Upper lobe of left lung (tissue), 6 donors: Measurements from ENCODE around the gene RSF1. TPM values are rescaled to one million over a fixed set of nuclear protein-coding genes. Genes with fewer than 3 reads are reported as not detected.
"Not testable (repeated sequence)": the region's sequence is repeated elsewhere in the genome, so short reads cannot be mapped to it uniquely, and the experiment has no call there.

ENCODE experiments used
- ATAC-seq, 2 donors: fragments of 200-7000 bp; cut with Tn5 transposase; one replicate each; pipeline ENCODE4 v1.9.1; 2022; ENCODE audit warnings: mild to moderate bottlenecking in 2 of 2, moderate library complexity in 2 of 2; ENCODE audit not compliant: low FRiP score in 2 of 2
- DNase-seq, 2 donors: peaks; one replicate each; pipeline ENCODE4 v3.0.0-alpha.2; 2019 to 2020
- H3K27ac ChIP-seq, 4 donors: fragments of 200-600 bp; sonication (generic); one replicate each; pipeline ENCODE4 v1.5.1; 2016 to 2019
- H3K27me3 ChIP-seq, 4 donors: fragments of 200-600 bp; sonication (generic); one replicate each; pipeline ENCODE4 v1.5.1; 2017 to 2019
- H3K36me3 ChIP-seq, 4 donors: fragments of 200-600 bp; sonication (generic); one replicate each; pipeline ENCODE4 v1.5.1; 2016 to 2019
- H3K4me1 ChIP-seq, 4 donors: fragments of 200-600 bp; sonication (generic); one replicate each; pipeline ENCODE4 v1.5.1; 2018 to 2019
- H3K4me3 ChIP-seq, 4 donors: fragments of 200-600 bp; sonication (generic); one replicate each; pipeline ENCODE4 v1.5.1; 2017 to 2019; ENCODE audit warnings: mild to moderate bottlenecking in 2 of 4, moderate library complexity in 1 of 4
- H3K9me3 ChIP-seq, 4 donors: fragments of 200-600 bp; sonication (generic); one replicate each; pipeline ENCODE4 v1.5.1; 2018 to 2019
- CTCF ChIP-seq, 6 experiments: fragments of 450-650 bp in 4 of 6; fragments of 200-600 bp in 2 of 6; sonication (generic) in 2 of 6; IDR thresholded peaks; one replicate each; pipeline ENCODE4 v1.5.1; 2016 to 2019; ENCODE audit warnings: antibody characterized with exemption in 6 of 6
- EP300 ChIP-seq, 4 donors: sonication (generic); formaldehyde crosslinking; IDR thresholded peaks; one replicate each; pipeline ENCODE4 v1.5.1; 2017; ENCODE audit warnings: antibody characterized with exemption in 4 of 4, control low read depth in 2 of 4
- POLR2A ChIP-seq, 4 donors: fragments of 450-650 bp; IDR thresholded peaks; one replicate each; pipeline ENCODE4 v1.5.1; 2016 to 2017; ENCODE audit warnings: antibody characterized with exemption in 4 of 4, mild to moderate bottlenecking in 2 of 4
- POLR2AphosphoS5 ChIP-seq, 2 donors: sonication (generic); formaldehyde crosslinking; IDR thresholded peaks; one replicate each; pipeline ENCODE4 v1.5.1; 2017; ENCODE audit warnings: antibody characterized with exemption in 2 of 2
- whole genome bisulfite sequencing, 2 donors: methylation state at CpG; one replicate each; pipeline ENCODE4 v1.1.5; 2017 to 2018; 5-methylcytosine and 5-hydroxymethylcytosine counted together
- total RNA-seq, 6 donors: library from RNA; depleted of rRNA in 4 of 6; stranded (reverse); fragments of >200 nt in 4 of 6; gene quantifications; one replicate each; pipeline versions ENCODE4 v1.1.0 to v1.2.1, GENCODE V29; 2016 to 2021
- donor health status: DM: no; HTN: no; CAD: no; lungs with moderate emphysema.
- donor health status: DM: no; HTN: yes; CAD: no; lungs with severe emphysema.

The RSF1 gene, protein sequence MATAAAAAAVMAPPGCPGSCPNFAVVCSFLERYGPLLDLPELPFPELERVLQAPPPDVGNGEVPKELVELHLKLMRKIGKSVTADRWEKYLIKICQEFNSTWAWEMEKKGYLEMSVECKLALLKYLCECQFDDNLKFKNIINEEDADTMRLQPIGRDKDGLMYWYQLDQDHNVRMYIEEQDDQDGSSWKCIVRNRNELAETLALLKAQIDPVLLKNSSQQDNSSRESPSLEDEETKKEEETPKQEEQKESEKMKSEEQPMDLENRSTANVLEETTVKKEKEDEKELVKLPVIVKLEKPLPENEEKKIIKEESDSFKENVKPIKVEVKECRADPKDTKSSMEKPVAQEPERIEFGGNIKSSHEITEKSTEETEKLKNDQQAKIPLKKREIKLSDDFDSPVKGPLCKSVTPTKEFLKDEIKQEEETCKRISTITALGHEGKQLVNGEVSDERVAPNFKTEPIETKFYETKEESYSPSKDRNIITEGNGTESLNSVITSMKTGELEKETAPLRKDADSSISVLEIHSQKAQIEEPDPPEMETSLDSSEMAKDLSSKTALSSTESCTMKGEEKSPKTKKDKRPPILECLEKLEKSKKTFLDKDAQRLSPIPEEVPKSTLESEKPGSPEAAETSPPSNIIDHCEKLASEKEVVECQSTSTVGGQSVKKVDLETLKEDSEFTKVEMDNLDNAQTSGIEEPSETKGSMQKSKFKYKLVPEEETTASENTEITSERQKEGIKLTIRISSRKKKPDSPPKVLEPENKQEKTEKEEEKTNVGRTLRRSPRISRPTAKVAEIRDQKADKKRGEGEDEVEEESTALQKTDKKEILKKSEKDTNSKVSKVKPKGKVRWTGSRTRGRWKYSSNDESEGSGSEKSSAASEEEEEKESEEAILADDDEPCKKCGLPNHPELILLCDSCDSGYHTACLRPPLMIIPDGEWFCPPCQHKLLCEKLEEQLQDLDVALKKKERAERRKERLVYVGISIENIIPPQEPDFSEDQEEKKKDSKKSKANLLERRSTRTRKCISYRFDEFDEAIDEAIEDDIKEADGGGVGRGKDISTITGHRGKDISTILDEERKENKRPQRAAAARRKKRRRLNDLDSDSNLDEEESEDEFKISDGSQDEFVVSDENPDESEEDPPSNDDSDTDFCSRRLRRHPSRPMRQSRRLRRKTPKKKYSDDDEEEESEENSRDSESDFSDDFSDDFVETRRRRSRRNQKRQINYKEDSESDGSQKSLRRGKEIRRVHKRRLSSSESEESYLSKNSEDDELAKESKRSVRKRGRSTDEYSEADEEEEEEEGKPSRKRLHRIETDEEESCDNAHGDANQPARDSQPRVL (N-terminal part only)
- total RNA-seq = 100 to 1,000 TPM in 1 of 6 donors, 10 to 100 TPM in 5; 36.2 to 136 (median 71.2) TPM

- Histone ChIP-seq H3K4me1 (peaks cover 37 to 43% (median 40%) of the 10 kb centered on the region in 4 donors), H3K4me3 (peak within 1 kb of the TSS; percentile 80 to 100 (median 89)), H3K36me3 (no peaks in the 10 kb centered on the region), H3K9me3 (no peaks in the 10 kb centered on the region), H3K27ac (peak within 1 kb of the TSS; percentile 88 to 99 (median 97)), H3K27me3 (no peaks in the 10 kb centered on the region)
- TF ChIP-seq CTCF (IDR thresholded peaks at IDR 0.05) (peak; percentile 52 to 77 (median 70)), POLR2A (IDR thresholded peaks at IDR 0.05) (peak in 2 of 4 donors; percentile 67 to 80), POLR2AphosphoS5 (IDR thresholded peaks at IDR 0.05) (peak; percentile 60 to 93), EP300 (IDR thresholded peaks at IDR 0.05) (no peak)
- DNase-seq (peak; percentile 99), ATAC-seq (peak; percentile 95 to 99)
- 0 to 1% methylated on average over 40 to 45 of the region's 64 CpGs for WGBS, 2 donors
Observed at GRCh38 chr11:77820565-77821348, at the start of gene RSF1, which contains the start of gene AAMDC. Gene RSF1 (minus strand): TSS chr11:77820722. CDS start chr11:77820714, 8 bp downstream. Gene AAMDC (plus strand): TSS chr11:77821144. CDS start chr11:77842497, 21,353 bp downstream.

DNA sequence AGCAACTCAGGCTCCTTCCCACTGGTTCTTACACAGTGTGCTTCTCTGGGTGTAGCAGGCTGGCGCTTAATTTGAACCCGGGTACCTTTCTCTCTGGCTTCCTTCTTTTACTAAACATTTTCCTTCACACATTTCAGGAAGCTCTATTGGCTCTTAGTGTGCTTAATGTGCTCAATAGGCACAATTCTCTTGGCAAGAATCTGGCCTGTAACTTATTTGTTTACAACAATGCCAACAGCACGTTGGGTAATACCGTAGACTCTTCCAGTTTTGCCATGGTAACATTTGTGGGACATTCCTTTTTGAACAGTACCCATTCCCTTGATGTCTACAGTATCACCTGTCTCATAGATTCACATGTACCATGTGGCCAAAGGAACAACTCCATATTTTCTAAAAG, 48.2 kb upstream of the RSF1 start:
- 93% methylated on average over 4 of the region's 4 CpGs for WGBS, 2 donors
- no peak for TF ChIP-seq POLR2A (IDR thresholded peaks at IDR 0.05)
- no peak for TF ChIP-seq EP300 (IDR thresholded peaks at IDR 0.05)
- no peak for TF ChIP-seq POLR2AphosphoS5 (IDR thresholded peaks at IDR 0.05)
- no peak for TF ChIP-seq CTCF (IDR thresholded peaks at IDR 0.05)
- Histone ChIP-seq H3K36me3 (peaks cover 0 to 43% (median 15%) of the 10 kb centered on the region in 4 donors), H3K27ac (no peak overlapping the region), H3K9me3 (no peaks in the 10 kb centered on the region), H3K27me3 (no peaks in the 10 kb centered on the region), H3K4me1 (no peaks in the 10 kb centered on the region), H3K4me3 (no peak overlapping the region)
- DNase-seq = no peak
- no peak for ATAC-seq

DNA sequence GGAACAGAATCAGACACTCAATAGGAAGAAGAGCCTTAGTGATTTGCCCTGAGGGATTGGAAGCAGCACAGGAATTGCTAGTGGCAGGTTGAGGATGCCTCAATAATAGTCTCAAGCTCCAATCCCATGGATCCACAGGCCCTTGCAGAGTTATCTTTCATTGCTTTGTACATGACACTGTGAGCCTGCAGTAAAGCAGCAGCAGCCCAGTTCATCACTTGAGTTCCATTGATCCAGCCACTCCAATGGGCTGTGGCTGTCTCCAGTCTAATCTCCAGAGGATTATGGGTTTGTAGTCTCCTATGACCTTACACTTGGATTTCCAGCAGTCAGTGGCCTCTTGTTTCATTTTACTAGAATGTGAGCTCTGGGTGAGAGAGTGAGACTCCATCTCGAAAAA, 45.8 kb upstream of the RSF1 start:
- ATAC-seq = no peak
- H3K4me1 ChIP-seq = no peaks in the 10 kb centered on the region
- H3K36me3 ChIP-seq = peaks cover 0 to 27% (median 9%) of the 10 kb centered on the region in 4 donors
- H3K27me3 ChIP-seq = no peaks in the 10 kb centered on the region
- no peak for DNase-seq
- H3K27ac ChIP-seq = no peak overlapping the region
- no peaks in the 10 kb centered on the region for H3K9me3 ChIP-seq
- no peak for TF ChIP-seq POLR2A (IDR thresholded peaks at IDR 0.05)
- 87 to 93% methylated on average over 1 of the region's 1 CpG for WGBS, 2 donors
- no peak overlapping the region for H3K4me3 ChIP-seq

- TF ChIP-seq POLR2AphosphoS5 (IDR thresholded peaks at IDR 0.05) = no peak
- TF ChIP-seq EP300 (IDR thresholded peaks at IDR 0.05) = no peak
- no peak for TF ChIP-seq CTCF (IDR thresholded peaks at IDR 0.05)
- no peak for TF ChIP-seq POLR2A (IDR thresholded peaks at IDR 0.05)
- no peaks in the 10 kb centered on the region for H3K27me3 ChIP-seq
- no peaks in the 10 kb centered on the region for H3K9me3 ChIP-seq
- no peak overlapping the region for H3K4me3 ChIP-seq
- H3K36me3 ChIP-seq = peaks cover 0 to 24% (median 8%) of the 10 kb centered on the region in 4 donors
- no peak overlapping the region for H3K27ac ChIP-seq
- DNase-seq = no peak
- ATAC-seq = peak in 1 of 2 donors; percentile 29
- 85 to 88% methylated on average over 1 of the region's 1 CpG for WGBS, 2 donors
- H3K4me1 ChIP-seq = no peaks in the 10 kb centered on the region
Observed at GRCh38 chr11:77865805-77866204, 45.3 kb upstream of the RSF1 start.

GRCh38 chr11:77861444-77861843, 40.9 kb upstream of the RSF1 start:
- H3K9me3 ChIP-seq, H3K27me3 ChIP-seq, H3K4me3 ChIP-seq, DNase-seq, H3K27ac ChIP-seq, H3K4me1 ChIP-seq, ATAC-seq: not testable (repeated sequence)
- 95% methylated on average over 10 of the region's 10 CpGs for WGBS, 2 donors
- H3K36me3 ChIP-seq = peaks cover 0 to 26% (median 3%) of the 10 kb centered on the region in 4 donors

GRCh38 chr11:77857906-77858457, 37.5 kb upstream of the RSF1 start:
- not testable (repeated sequence) for ATAC-seq, H3K27ac ChIP-seq, H3K4me1 ChIP-seq, H3K4me3 ChIP-seq, DNase-seq, H3K27me3 ChIP-seq
- Histone ChIP-seq H3K9me3 (peaks cover 4 to 11% (median 8%) of the 10 kb centered on the region in 4 donors), H3K36me3 (peaks cover 0 to 52% (median 15%) of the 10 kb centered on the region in 4 donors)
- WGBS, 2 donors = 86 to 90% methylated on average over 10 of the region's 10 CpGs
